HEK293 (cell line): ENCODE results near the gene PIEZO1.

Experiments used
- BCL11A ChIP-seq: fragments of 450-650 bp; formaldehyde crosslinking; IDR thresholded peaks from 2 replicates; pipeline ENCODE4 v1.5.1; 2016; ENCODE audit warnings: low read depth, missing biosample characterization, missing genetic modification characterization
- YY1 ChIP-seq: fragments of 450-650 bp; formaldehyde crosslinking; IDR thresholded peaks from 2 replicates; pipeline ENCODE4 v1.5.1; 2018; ENCODE audit warnings: missing biosample characterization, missing genetic modification characterization
- ZBTB7A ChIP-seq: fragments of 450-650 bp; formaldehyde crosslinking; IDR thresholded peaks from 2 replicates; pipeline ENCODE4 v1.5.1; 2016; ENCODE audit warnings: low read depth, missing biosample characterization, missing genetic modification characterization
- ZNF239 ChIP-seq: fragments of 450-650 bp; formaldehyde crosslinking; IDR thresholded peaks from 2 replicates; pipeline ENCODE4 v1.5.1; 2016; ENCODE audit warnings: missing biosample characterization, missing genetic modification characterization
- ZNF350 ChIP-seq: fragments of 450-650 bp; formaldehyde crosslinking; IDR thresholded peaks from 2 replicates; pipeline ENCODE4 v1.5.0; 2017; ENCODE audit warnings: missing biosample characterization, mild to moderate bottlenecking, missing genetic modification characterization
- ZNF354C ChIP-seq: fragments of 450-650 bp; formaldehyde crosslinking; IDR thresholded peaks from 2 replicates; pipeline ENCODE4 v1.5.1; 2016; ENCODE audit warnings: missing biosample characterization, missing genetic modification characterization, low read depth, borderline replicate concordance
- ZNF510 ChIP-seq: fragments of 450-650 bp; formaldehyde crosslinking; IDR thresholded peaks from 2 replicates; pipeline ENCODE4 v1.5.1; 2018; ENCODE audit warnings: mild to moderate bottlenecking, missing genetic modification characterization, missing biosample characterization; ENCODE audit not compliant: insufficient replicate concordance
- ZNF777 ChIP-seq: fragments of 450-650 bp; formaldehyde crosslinking; IDR thresholded peaks from 2 replicates; pipeline ENCODE4 v1.5.1; 2017; ENCODE audit warnings: missing biosample characterization, missing genetic modification characterization, borderline replicate concordance
- TF ChIP-seq, protein P1 (sequence below): fragments of 450-650 bp; formaldehyde crosslinking; IDR thresholded peaks from 2 replicates; pipeline ENCODE4 v1.5.1; 2016; ENCODE audit warnings: missing biosample characterization, missing genetic modification characterization
- TF ChIP-seq, protein P2 (sequence below): fragments of 450-650 bp; formaldehyde crosslinking; IDR thresholded peaks from 2 replicates; pipeline ENCODE4 v1.5.1; 2017; ENCODE audit warnings: missing biosample characterization, missing genetic modification characterization
- TF ChIP-seq, protein P3 (sequence below): IDR thresholded peaks from 2 replicates; pipeline ENCODE4 v1.6.1; 2011; ENCODE audit warnings: mild to moderate bottlenecking, low read depth, low read length, borderline replicate concordance
- TF ChIP-seq, protein P4 (sequence below): fragments of 450-650 bp; formaldehyde crosslinking; IDR thresholded peaks from 2 replicates; pipeline ENCODE4 v1.5.1; 2016; ENCODE audit warnings: missing biosample characterization, missing genetic modification characterization, low read depth
- TF ChIP-seq, protein P5 (sequence below): fragments of 450-650 bp; formaldehyde crosslinking; IDR thresholded peaks from 2 replicates; pipeline ENCODE4 v1.5.1; 2016; ENCODE audit warnings: missing biosample characterization, missing genetic modification characterization
- TF ChIP-seq, protein P6 (sequence below): fragments of 450-650 bp; formaldehyde crosslinking; IDR thresholded peaks from 2 replicates; pipeline ENCODE4 v1.5.1; 2016; ENCODE audit warnings: missing biosample characterization, missing genetic modification characterization

DNA sequence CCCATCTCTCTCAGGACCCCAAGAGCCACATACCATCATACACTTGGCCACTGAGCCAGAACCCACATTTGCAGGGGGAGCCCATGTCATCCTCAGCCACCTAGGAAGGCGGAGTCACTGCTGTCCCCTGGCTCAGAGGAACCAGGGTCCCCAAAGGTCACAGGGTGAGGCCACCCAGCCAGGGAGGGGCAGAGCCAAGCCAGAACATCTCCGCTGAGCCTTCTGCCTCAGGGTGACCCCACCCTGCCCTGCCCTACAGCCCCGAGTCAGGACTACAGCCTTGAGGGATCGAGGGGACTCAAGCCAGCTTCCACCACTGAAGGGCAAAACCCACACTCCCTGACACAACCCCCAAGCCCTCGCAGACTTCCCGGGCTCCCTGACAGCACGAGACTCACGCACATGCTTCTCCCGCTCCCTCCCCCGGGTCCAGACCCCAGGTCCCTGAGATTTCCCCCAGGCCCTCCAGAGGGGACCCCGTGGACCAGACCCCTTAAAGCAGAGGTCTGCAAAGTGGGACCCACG, 17.4 kb downstream of the PIEZO1 start:
- TF ChIP-seq, protein P1, sequence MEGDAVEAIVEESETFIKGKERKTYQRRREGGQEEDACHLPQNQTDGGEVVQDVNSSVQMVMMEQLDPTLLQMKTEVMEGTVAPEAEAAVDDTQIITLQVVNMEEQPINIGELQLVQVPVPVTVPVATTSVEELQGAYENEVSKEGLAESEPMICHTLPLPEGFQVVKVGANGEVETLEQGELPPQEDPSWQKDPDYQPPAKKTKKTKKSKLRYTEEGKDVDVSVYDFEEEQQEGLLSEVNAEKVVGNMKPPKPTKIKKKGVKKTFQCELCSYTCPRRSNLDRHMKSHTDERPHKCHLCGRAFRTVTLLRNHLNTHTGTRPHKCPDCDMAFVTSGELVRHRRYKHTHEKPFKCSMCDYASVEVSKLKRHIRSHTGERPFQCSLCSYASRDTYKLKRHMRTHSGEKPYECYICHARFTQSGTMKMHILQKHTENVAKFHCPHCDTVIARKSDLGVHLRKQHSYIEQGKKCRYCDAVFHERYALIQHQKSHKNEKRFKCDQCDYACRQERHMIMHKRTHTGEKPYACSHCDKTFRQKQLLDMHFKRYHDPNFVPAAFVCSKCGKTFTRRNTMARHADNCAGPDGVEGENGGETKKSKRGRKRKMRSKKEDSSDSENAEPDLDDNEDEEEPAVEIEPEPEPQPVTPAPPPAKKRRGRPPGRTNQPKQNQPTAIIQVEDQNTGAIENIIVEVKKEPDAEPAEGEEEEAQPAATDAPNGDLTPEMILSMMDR (tag by site-specific recombination): no peak
- TF ChIP-seq, protein P2, sequence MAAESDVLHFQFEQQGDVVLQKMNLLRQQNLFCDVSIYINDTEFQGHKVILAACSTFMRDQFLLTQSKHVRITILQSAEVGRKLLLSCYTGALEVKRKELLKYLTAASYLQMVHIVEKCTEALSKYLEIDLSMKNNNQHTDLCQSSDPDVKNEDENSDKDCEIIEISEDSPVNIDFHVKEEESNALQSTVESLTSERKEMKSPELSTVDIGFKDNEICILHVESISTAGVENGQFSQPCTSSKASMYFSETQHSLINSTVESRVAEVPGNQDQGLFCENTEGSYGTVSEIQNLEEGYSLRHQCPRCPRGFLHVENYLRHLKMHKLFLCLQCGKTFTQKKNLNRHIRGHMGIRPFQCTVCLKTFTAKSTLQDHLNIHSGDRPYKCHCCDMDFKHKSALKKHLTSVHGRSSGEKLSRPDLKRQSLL (tag by site-specific recombination): no peak
- TF ChIP-seq ZNF354C (no peak), YY1 (no peak), ZBTB7A (no peak), ZNF777 (tag by site-specific recombination) (no peak), BCL11A (tag by site-specific recombination) (no peak), ZNF510 (tag by site-specific recombination) (no peak), ZNF350 (tag by site-specific recombination) (no peak), ZNF239 (tag by site-specific recombination) (no peak)
- TF ChIP-seq, protein P3, sequence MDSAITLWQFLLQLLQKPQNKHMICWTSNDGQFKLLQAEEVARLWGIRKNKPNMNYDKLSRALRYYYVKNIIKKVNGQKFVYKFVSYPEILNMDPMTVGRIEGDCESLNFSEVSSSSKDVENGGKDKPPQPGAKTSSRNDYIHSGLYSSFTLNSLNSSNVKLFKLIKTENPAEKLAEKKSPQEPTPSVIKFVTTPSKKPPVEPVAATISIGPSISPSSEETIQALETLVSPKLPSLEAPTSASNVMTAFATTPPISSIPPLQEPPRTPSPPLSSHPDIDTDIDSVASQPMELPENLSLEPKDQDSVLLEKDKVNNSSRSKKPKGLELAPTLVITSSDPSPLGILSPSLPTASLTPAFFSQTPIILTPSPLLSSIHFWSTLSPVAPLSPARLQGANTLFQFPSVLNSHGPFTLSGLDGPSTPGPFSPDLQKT: no peak
- TF ChIP-seq, protein P4, sequence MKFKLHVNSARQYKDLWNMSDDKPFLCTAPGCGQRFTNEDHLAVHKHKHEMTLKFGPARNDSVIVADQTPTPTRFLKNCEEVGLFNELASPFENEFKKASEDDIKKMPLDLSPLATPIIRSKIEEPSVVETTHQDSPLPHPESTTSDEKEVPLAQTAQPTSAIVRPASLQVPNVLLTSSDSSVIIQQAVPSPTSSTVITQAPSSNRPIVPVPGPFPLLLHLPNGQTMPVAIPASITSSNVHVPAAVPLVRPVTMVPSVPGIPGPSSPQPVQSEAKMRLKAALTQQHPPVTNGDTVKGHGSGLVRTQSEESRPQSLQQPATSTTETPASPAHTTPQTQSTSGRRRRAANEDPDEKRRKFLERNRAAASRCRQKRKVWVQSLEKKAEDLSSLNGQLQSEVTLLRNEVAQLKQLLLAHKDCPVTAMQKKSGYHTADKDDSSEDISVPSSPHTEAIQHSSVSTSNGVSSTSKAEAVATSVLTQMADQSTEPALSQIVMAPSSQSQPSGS (tag by site-specific recombination): no peak
- TF ChIP-seq, protein P5, sequence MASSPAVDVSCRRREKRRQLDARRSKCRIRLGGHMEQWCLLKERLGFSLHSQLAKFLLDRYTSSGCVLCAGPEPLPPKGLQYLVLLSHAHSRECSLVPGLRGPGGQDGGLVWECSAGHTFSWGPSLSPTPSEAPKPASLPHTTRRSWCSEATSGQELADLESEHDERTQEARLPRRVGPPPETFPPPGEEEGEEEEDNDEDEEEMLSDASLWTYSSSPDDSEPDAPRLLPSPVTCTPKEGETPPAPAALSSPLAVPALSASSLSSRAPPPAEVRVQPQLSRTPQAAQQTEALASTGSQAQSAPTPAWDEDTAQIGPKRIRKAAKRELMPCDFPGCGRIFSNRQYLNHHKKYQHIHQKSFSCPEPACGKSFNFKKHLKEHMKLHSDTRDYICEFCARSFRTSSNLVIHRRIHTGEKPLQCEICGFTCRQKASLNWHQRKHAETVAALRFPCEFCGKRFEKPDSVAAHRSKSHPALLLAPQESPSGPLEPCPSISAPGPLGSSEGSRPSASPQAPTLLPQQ (tag by site-specific recombination): no peak
- TF ChIP-seq, protein P6, sequence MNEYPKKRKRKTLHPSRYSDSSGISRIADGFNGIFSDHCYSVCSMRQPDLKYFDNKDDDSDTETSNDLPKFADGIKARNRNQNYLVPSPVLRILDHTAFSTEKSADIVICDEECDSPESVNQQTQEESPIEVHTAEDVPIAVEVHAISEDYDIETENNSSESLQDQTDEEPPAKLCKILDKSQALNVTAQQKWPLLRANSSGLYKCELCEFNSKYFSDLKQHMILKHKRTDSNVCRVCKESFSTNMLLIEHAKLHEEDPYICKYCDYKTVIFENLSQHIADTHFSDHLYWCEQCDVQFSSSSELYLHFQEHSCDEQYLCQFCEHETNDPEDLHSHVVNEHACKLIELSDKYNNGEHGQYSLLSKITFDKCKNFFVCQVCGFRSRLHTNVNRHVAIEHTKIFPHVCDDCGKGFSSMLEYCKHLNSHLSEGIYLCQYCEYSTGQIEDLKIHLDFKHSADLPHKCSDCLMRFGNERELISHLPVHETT (tag by site-specific recombination): no peak
